GM23338 (cell line): ENCODE results near the gene MMAB. TPM values are rescaled to one million over a fixed set of nuclear protein-coding genes. Genes with fewer than 3 reads are reported as not detected.

Experiments used
- ATAC-seq: fragments of 200-7000 bp; cut with Tn5 transposase; 3 replicates; pipeline ENCODE4 v1.9.1; 2020
- DNase-seq: peaks from one replicate; pipeline ENCODE4 v3.0.0-alpha.2; 2015; ENCODE audit warnings: low spot score
- H2AFZ ChIP-seq: fragments of 200-600 bp; sonication (generic); 2 replicates; pipeline ENCODE4 v1.8.0; 2016; ENCODE audit warnings: antibody characterized with exemption, mild to moderate bottlenecking, moderate library complexity
- H3F3A ChIP-seq: fragments of 200-600 bp; sonication (generic); replicated peaks from 2 replicates; pipeline ENCODE4 v1.8.0; 2017; ENCODE audit warnings: antibody characterized with exemption, mixed run types, low read depth
- H3K27ac ChIP-seq: fragments of 200-600 bp; sonication (generic); 2 replicates; pipeline ENCODE4 v1.6.1; 2016; ENCODE audit warnings: low read depth
- H3K27me3 ChIP-seq: fragments of 200-600 bp; sonication (generic); 2 replicates; pipeline ENCODE4 v1.8.0; 2016; ENCODE audit warnings: mild to moderate bottlenecking, mixed run types, moderate library complexity; ENCODE audit not compliant: insufficient read depth
- H3K36me3 ChIP-seq: fragments of 200-600 bp; sonication (generic); 2 replicates; pipeline ENCODE4 v1.8.0; 2016; ENCODE audit warnings: mild to moderate bottlenecking; ENCODE audit not compliant: insufficient read depth
- H3K4me1 ChIP-seq: fragments of 200-600 bp; sonication (generic); 2 replicates; pipeline ENCODE4 v1.8.0; 2016; ENCODE audit warnings: mild to moderate bottlenecking, moderate library complexity; ENCODE audit not compliant: insufficient read depth
- H3K4me2 ChIP-seq: fragments of 200-600 bp; sonication (generic); 2 replicates; pipeline ENCODE4 v1.7.1; 2017; ENCODE audit warnings: mixed run types
- H3K4me3 ChIP-seq: fragments of 200-600 bp; sonication (generic); 2 replicates; pipeline ENCODE4 v1.6.1; 2016; ENCODE audit warnings: mixed run types
- H3K79me2 ChIP-seq: fragments of 200-600 bp; sonication (generic); replicated peaks from 2 replicates; pipeline ENCODE4 v1.8.0; 2017; ENCODE audit warnings: mild to moderate bottlenecking; ENCODE audit not compliant: insufficient read depth
- H3K9me2 ChIP-seq: fragments of 200-600 bp; sonication (generic); 2 replicates; pipeline ENCODE4 v1.8.0; 2017; ENCODE audit not compliant: insufficient read depth
- H4K20me1 ChIP-seq: fragments of 200-600 bp; sonication (generic); replicated peaks from 2 replicates; pipeline ENCODE4 v1.8.0; 2017; ENCODE audit warnings: mild to moderate bottlenecking; ENCODE audit not compliant: insufficient read depth
- H3K27ac Mint-ChIP-seq: 2 replicates; pipeline ENCODE4 v1.8.0; 2020; ENCODE audit warnings: inconsistent platforms, mild to moderate bottlenecking, moderate library complexity, mixed read lengths
- H3K27me3 Mint-ChIP-seq: 3 replicates; pipeline ENCODE4 v1.8.0; 2022; ENCODE audit warnings: low read depth, mild to moderate bottlenecking, moderate library complexity, mixed read lengths, inconsistent platforms; ENCODE audit not compliant: insufficient read depth, poor library complexity
- H3K36me3 Mint-ChIP-seq: 3 replicates; pipeline ENCODE4 v1.8.0; 2021; ENCODE audit warnings: low read depth, mild to moderate bottlenecking, inconsistent platforms, moderate library complexity, mixed read lengths
- H3K4me1 Mint-ChIP-seq: 3 replicates; pipeline ENCODE4 v1.8.0; 2020; ENCODE audit warnings: mild to moderate bottlenecking, inconsistent platforms, mixed read lengths
- H3K4me3 Mint-ChIP-seq: 3 replicates; pipeline ENCODE4 v1.8.0; 2021; ENCODE audit warnings: moderate library complexity, mild to moderate bottlenecking, inconsistent platforms, mixed read lengths
- H3K9me3 Mint-ChIP-seq: 3 replicates; pipeline ENCODE4 v1.8.0; 2020; ENCODE audit warnings: moderate library complexity, mild to moderate bottlenecking, inconsistent platforms, mixed read lengths
- CREB1 ChIP-seq: fragments of 250-450 bp; sonication (Bioruptor Pico); IDR thresholded peaks from 2 replicates; pipeline ENCODE4 v1.5.0; 2020; ENCODE audit warnings: low read depth, mild to moderate bottlenecking, moderate library complexity
- EZH2 ChIP-seq: fragments of 200-600 bp; sonication (generic); IDR thresholded peaks from one replicate; pipeline ENCODE4 v1.8.0; 2017; ENCODE audit warnings: antibody characterized with exemption, mild to moderate bottlenecking, low read depth; ENCODE audit not compliant: unreplicated experiment
- EZH2phosphoT487 ChIP-seq: fragments of 200-600 bp; sonication (generic); IDR thresholded peaks from one replicate; pipeline ENCODE4 v1.8.1; 2018; ENCODE audit warnings: antibody characterized with exemption; ENCODE audit not compliant: unreplicated experiment
- JUNB ChIP-seq: IDR thresholded peaks from one replicate; pipeline ENCODE4 v1.6.1; 2016; ENCODE audit warnings: antibody characterized with exemption; ENCODE audit not compliant: unreplicated experiment
- NANOG ChIP-seq: IDR thresholded peaks from 2 replicates; pipeline ENCODE4 v1.6.1; 2016; ENCODE audit warnings: antibody characterized with exemption, borderline replicate concordance
- POLR2AphosphoS5 ChIP-seq: IDR thresholded peaks from 2 replicates; pipeline ENCODE4 v1.6.1; 2016; ENCODE audit warnings: antibody characterized with exemption, low read depth
- STAT1 ChIP-seq: IDR thresholded peaks from one replicate; pipeline ENCODE4 v1.6.1; 2016; ENCODE audit warnings: antibody characterized with exemption; ENCODE audit not compliant: unreplicated experiment
- ZNF114 ChIP-seq: fragments of 250-450 bp; sonication (Bioruptor Pico); IDR thresholded peaks from 2 replicates; pipeline ENCODE4 v1.5.0; 2020; ENCODE audit warnings: mild to moderate bottlenecking, moderate library complexity
- ZNF331 ChIP-seq: fragments of 250-450 bp; sonication (Bioruptor Pico); IDR thresholded peaks from 2 replicates; pipeline ENCODE4 v1.5.0; 2020; ENCODE audit warnings: low read depth, mild to moderate bottlenecking, moderate library complexity
- polyA plus RNA-seq: library from polyadenylated mRNA; unstranded; fragments of >200 nt; fragmentation: Nextera tagmentation; extraction: Ambion mirVana; gene quantifications from 2 replicates; pipeline ENCODE4 v1.2.1, GENCODE V29; 2016
- total RNA-seq: library from RNA; depleted of rRNA; stranded (reverse); fragments of >200 nt; shearing (Covaris generic); gene quantifications from 2 replicates; pipeline ENCODE4 v1.2.3, GENCODE V29; 2014
- TF ChIP-seq, protein P1 (sequence below): fragments of 250-450 bp; sonication (Bioruptor Pico); IDR thresholded peaks from 2 replicates; pipeline ENCODE4 v1.5.0; 2020; ENCODE audit warnings: mild to moderate bottlenecking, moderate library complexity
- TF ChIP-seq, protein P2 (sequence below), 2 experiments: fragments of 200-600 bp in 1 of 2; sonication (generic) in 1 of 2; conservative IDR thresholded peaks; 2 replicates each; pipeline versions ENCODE4 v1.5.1 to v1.6.1; 2016 to 2017; ENCODE audit warnings: antibody characterized with exemption in 2 of 2, low read depth in 2 of 2, mild to moderate bottlenecking in 2 of 2, moderate library complexity in 1 of 2
- TF ChIP-seq, protein P3 (sequence below): IDR thresholded peaks from one replicate; pipeline ENCODE4 v1.6.1; 2018; ENCODE audit warnings: antibody characterized with exemption; ENCODE audit not compliant: unreplicated experiment
- TF ChIP-seq, protein P4 (sequence below): IDR thresholded peaks from 2 replicates; pipeline ENCODE4 v1.6.1; 2016; ENCODE audit warnings: antibody characterized with exemption

MMAB gene
- total and polyA plus RNA-seq, 2 experiments from 2014 or later = 24.7 to 38.5 TPM

DNA sequence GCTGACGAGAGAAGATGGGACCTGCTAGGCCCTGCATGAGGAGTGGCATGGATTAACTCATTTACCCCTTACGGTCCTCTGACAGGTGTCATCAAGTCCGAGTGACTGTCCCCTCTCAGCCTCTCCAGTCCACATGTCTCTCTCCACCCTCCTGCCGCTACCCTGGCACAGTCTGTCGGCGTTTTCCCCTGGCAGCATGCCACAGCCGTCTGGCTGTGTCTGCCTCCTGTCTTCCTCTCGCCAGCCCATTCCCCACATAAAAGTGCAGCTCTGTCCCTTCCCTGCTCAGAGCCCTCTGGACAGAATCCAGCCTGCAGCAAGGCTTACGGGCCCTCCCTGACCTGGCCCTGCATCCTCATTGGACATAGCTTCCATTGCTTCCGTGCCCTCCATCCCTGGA, 50.2 kb downstream of the MMAB start:
- H3K4me1 Mint-ChIP-seq = peaks cover 5% of the 10 kb centered on the region
- DNase-seq (no peak), ATAC-seq (no peak)

More for the DNA sequence above, 50.2 kb downstream of the MMAB start:
- H3K27ac Mint-ChIP-seq = peak overlapping the region; percentile 8; the same call in 1 of the 2 replicates
- no peak overlapping the region for H2AFZ ChIP-seq
- H3K4me2 ChIP-seq = no peak overlapping the region
- peaks cover 7% of the 10 kb centered on the region for H3K27me3 Mint-ChIP-seq
- H3K79me2 ChIP-seq = no peaks in the 10 kb centered on the region
- H3K36me3 Mint-ChIP-seq = peaks cover 29% of the 10 kb centered on the region
- no peaks in the 10 kb centered on the region for H3K9me2 ChIP-seq
- no peak overlapping the region for H3K4me3 ChIP-seq
- H3K27me3 ChIP-seq = no peaks in the 10 kb centered on the region
- TF ChIP-seq STAT1 = no peak
- TF ChIP-seq EZH2 = no peak
- no peak for TF ChIP-seq EZH2phosphoT487
- TF ChIP-seq, protein P1, sequence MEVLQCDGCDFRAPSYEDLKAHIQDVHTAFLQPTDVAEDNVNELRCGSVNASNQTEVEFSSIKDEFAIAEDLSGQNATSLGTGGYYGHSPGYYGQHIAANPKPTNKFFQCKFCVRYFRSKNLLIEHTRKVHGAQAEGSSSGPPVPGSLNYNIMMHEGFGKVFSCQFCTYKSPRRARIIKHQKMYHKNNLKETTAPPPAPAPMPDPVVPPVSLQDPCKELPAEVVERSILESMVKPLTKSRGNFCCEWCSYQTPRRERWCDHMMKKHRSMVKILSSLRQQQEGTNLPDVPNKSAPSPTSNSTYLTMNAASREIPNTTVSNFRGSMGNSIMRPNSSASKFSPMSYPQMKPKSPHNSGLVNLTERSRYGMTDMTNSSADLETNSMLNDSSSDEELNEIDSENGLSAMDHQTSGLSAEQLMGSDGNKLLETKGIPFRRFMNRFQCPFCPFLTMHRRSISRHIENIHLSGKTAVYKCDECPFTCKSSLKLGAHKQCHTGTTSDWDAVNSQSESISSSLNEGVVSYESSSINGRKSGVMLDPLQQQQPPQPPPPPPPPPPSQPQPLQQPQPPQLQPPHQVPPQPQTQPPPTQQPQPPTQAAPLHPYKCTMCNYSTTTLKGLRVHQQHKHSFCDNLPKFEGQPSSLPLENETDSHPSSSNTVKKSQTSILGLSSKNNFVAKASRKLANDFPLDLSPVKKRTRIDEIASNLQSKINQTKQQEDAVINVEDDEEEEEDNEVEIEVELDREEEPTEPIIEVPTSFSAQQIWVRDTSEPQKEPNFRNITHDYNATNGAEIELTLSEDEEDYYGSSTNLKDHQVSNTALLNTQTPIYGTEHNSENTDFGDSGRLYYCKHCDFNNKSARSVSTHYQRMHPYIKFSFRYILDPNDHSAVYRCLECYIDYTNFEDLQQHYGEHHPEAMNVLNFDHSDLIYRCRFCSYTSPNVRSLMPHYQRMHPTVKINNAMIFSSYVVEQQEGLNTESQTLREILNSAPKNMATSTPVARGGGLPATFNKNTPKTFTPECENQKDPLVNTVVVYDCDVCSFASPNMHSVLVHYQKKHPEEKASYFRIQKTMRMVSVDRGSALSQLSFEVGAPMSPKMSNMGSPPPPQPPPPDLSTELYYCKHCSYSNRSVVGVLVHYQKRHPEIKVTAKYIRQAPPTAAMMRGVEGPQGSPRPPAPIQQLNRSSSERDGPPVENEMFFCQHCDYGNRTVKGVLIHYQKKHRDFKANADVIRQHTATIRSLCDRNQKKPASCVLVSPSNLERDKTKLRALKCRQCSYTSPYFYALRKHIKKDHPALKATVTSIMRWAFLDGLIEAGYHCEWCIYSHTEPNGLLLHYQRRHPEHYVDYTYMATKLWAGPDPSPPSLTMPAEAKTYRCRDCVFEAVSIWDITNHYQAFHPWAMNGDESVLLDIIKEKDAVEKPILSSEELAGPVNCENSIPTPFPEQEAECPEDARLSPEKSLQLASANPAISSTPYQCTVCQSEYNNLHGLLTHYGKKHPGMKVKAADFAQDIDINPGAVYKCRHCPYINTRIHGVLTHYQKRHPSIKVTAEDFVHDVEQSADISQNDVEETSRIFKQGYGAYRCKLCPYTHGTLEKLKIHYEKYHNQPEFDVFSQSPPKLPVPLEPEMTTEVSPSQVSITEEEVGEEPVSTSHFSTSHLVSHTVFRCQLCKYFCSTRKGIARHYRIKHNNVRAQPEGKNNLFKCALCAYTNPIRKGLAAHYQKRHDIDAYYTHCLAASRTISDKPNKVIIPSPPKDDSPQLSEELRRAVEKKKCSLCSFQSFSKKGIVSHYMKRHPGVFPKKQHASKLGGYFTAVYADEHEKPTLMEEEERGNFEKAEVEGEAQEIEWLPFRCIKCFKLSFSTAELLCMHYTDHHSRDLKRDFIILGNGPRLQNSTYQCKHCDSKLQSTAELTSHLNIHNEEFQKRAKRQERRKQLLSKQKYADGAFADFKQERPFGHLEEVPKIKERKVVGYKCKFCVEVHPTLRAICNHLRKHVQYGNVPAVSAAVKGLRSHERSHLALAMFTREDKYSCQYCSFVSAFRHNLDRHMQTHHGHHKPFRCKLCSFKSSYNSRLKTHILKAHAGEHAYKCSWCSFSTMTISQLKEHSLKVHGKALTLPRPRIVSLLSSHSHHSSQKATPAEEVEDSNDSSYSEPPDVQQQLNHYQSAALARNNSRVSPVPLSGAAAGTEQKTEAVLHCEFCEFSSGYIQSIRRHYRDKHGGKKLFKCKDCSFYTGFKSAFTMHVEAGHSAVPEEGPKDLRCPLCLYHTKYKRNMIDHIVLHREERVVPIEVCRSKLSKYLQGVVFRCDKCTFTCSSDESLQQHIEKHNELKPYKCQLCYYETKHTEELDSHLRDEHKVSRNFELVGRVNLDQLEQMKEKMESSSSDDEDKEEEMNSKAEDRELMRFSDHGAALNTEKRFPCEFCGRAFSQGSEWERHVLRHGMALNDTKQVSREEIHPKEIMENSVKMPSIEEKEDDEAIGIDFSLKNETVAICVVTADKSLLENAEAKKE = no peak
- TF ChIP-seq JUNB = no peak
- TF ChIP-seq ZNF331 (CRISPR knock-in tag) = no peak
- TF ChIP-seq, protein P2, sequence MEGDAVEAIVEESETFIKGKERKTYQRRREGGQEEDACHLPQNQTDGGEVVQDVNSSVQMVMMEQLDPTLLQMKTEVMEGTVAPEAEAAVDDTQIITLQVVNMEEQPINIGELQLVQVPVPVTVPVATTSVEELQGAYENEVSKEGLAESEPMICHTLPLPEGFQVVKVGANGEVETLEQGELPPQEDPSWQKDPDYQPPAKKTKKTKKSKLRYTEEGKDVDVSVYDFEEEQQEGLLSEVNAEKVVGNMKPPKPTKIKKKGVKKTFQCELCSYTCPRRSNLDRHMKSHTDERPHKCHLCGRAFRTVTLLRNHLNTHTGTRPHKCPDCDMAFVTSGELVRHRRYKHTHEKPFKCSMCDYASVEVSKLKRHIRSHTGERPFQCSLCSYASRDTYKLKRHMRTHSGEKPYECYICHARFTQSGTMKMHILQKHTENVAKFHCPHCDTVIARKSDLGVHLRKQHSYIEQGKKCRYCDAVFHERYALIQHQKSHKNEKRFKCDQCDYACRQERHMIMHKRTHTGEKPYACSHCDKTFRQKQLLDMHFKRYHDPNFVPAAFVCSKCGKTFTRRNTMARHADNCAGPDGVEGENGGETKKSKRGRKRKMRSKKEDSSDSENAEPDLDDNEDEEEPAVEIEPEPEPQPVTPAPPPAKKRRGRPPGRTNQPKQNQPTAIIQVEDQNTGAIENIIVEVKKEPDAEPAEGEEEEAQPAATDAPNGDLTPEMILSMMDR (conservative IDR thresholded peaks at IDR 0.05; ENCODE audit: low read depth in 2 of 2) = no peak
- TF ChIP-seq, protein P3, sequence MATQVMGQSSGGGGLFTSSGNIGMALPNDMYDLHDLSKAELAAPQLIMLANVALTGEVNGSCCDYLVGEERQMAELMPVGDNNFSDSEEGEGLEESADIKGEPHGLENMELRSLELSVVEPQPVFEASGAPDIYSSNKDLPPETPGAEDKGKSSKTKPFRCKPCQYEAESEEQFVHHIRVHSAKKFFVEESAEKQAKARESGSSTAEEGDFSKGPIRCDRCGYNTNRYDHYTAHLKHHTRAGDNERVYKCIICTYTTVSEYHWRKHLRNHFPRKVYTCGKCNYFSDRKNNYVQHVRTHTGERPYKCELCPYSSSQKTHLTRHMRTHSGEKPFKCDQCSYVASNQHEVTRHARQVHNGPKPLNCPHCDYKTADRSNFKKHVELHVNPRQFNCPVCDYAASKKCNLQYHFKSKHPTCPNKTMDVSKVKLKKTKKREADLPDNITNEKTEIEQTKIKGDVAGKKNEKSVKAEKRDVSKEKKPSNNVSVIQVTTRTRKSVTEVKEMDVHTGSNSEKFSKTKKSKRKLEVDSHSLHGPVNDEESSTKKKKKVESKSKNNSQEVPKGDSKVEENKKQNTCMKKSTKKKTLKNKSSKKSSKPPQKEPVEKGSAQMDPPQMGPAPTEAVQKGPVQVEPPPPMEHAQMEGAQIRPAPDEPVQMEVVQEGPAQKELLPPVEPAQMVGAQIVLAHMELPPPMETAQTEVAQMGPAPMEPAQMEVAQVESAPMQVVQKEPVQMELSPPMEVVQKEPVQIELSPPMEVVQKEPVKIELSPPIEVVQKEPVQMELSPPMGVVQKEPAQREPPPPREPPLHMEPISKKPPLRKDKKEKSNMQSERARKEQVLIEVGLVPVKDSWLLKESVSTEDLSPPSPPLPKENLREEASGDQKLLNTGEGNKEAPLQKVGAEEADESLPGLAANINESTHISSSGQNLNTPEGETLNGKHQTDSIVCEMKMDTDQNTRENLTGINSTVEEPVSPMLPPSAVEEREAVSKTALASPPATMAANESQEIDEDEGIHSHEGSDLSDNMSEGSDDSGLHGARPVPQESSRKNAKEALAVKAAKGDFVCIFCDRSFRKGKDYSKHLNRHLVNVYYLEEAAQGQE = no peak
- TF ChIP-seq CREB1 = no peak
- TF ChIP-seq, protein P4, sequence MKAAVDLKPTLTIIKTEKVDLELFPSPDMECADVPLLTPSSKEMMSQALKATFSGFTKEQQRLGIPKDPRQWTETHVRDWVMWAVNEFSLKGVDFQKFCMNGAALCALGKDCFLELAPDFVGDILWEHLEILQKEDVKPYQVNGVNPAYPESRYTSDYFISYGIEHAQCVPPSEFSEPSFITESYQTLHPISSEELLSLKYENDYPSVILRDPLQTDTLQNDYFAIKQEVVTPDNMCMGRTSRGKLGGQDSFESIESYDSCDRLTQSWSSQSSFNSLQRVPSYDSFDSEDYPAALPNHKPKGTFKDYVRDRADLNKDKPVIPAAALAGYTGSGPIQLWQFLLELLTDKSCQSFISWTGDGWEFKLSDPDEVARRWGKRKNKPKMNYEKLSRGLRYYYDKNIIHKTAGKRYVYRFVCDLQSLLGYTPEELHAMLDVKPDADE = no peak
- no peak for TF ChIP-seq NANOG
- TF ChIP-seq POLR2AphosphoS5 = no peak
- TF ChIP-seq ZNF114 = no peak
- H3K9me3 Mint-ChIP-seq = no peaks in the 10 kb centered on the region
- H3K36me3 ChIP-seq = no peaks in the 10 kb centered on the region
- no peak overlapping the region for H3K4me3 Mint-ChIP-seq
- no peaks in the 10 kb centered on the region for H3K4me1 ChIP-seq
- no peaks in the 10 kb centered on the region for H3F3A ChIP-seq
- H3K27ac ChIP-seq = no peak overlapping the region
- H4K20me1 ChIP-seq = no peaks in the 10 kb centered on the region; the same call in 1 of the 2 replicates
